ENCODE data around the gene WASF3. TPM values are rescaled to one million over a fixed set of nuclear protein-coding genes. Genes with fewer than 3 reads are reported as not detected.

WASF3 gene
- total and polyA plus RNA-seq, 2 experiments from 2014 or later = 9.9 to 20.7 TPM

- TF ChIP-seq ZNF462 (CRISPR knock-in tag; IDR thresholded peaks at IDR 0.05) (no peak), NANOG (IDR thresholded peaks at IDR 0.05; ENCODE audit: borderline replicate concordance) (no peak), EZH2 (IDR thresholded peaks at IDR 0.05; ENCODE audit: low read depth, unreplicated experiment) (no peak), CREB1 (CRISPR knock-in tag; IDR thresholded peaks at IDR 0.05; ENCODE audit: low read depth) (no peak), EZH2phosphoT487 (IDR thresholded peaks at IDR 0.05; ENCODE audit: unreplicated experiment) (no peak)
Observed at GRCh38 chr13:26600343-26600742, 42.9 kb downstream of the WASF3 start (continued).

DNA sequence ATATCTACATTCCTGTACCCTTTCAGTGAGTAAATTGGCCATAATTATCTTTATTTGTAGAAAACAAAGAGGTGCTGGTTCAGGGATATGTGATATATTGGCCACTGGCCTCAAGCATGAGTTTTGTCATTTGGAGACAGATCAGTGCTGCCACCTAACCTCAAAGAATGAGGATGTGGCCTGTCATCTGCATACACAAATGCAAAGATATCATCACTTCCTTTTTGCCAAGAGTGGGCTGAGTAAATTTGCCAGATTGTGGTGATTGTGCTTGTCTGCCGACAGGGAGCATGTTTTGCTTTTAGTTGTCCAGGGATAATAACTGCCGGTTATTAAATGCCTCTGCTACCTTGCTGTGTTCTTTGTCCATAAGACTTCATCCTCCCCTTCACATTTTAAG is 44.2 kb downstream of the WASF3 start:
- Histone ChIP-seq H3K27me3 (ENCODE audit: insufficient read depth) (no peaks in the 10 kb centered on the region), H4K20me1 (replicated peaks; ENCODE audit: insufficient read depth) (peaks cover 6% of the 10 kb centered on the region; the same call in 1 of the 2 replicates), H3F3A (replicated peaks; ENCODE audit: low read depth) (no peaks in the 10 kb centered on the region), H2AFZ (no peak overlapping the region), H3K4me1 (ENCODE audit: insufficient read depth) (peaks cover 1% of the 10 kb centered on the region; the same call in 1 of the 2 replicates), H3K27ac (ENCODE audit: low read depth) (no peak overlapping the region), H3K36me3 (ENCODE audit: insufficient read depth) (no peaks in the 10 kb centered on the region), H3K4me3 (no peak overlapping the region), H3K9me2 (ENCODE audit: insufficient read depth) (no peaks in the 10 kb centered on the region), H3K4me2 (no peak overlapping the region), H3K79me2 (replicated peaks; ENCODE audit: insufficient read depth) (peaks cover 66% of the 10 kb centered on the region)
- H3K36me3 Mint-ChIP-seq (ENCODE audit: low read depth) = peaks cover 6% of the 10 kb centered on the region; the same call in 2 of the 3 replicates
- ATAC-seq (no peak), DNase-seq (ENCODE audit: low spot score) (no peak)
- H3K4me1 Mint-ChIP-seq = peaks cover 45% of the 10 kb centered on the region
- H3K4me3 Mint-ChIP-seq = no peak overlapping the region
- TF ChIP-seq EZH2 (IDR thresholded peaks at IDR 0.05; ENCODE audit: low read depth, unreplicated experiment) (no peak), ZNF331 (CRISPR knock-in tag; IDR thresholded peaks at IDR 0.05; ENCODE audit: low read depth) (no peak), CTCF (conservative IDR thresholded peaks at IDR 0.05; ENCODE audit: low read depth in 2 of 2) (peak in 1 of 2 experiments; percentile 41; a peak in 2 of 4 replicates), ZNF114 (CRISPR knock-in tag; IDR thresholded peaks at IDR 0.05) (no peak), NANOG (IDR thresholded peaks at IDR 0.05; ENCODE audit: borderline replicate concordance) (no peak)
- TF ChIP-seq, protein P1, sequence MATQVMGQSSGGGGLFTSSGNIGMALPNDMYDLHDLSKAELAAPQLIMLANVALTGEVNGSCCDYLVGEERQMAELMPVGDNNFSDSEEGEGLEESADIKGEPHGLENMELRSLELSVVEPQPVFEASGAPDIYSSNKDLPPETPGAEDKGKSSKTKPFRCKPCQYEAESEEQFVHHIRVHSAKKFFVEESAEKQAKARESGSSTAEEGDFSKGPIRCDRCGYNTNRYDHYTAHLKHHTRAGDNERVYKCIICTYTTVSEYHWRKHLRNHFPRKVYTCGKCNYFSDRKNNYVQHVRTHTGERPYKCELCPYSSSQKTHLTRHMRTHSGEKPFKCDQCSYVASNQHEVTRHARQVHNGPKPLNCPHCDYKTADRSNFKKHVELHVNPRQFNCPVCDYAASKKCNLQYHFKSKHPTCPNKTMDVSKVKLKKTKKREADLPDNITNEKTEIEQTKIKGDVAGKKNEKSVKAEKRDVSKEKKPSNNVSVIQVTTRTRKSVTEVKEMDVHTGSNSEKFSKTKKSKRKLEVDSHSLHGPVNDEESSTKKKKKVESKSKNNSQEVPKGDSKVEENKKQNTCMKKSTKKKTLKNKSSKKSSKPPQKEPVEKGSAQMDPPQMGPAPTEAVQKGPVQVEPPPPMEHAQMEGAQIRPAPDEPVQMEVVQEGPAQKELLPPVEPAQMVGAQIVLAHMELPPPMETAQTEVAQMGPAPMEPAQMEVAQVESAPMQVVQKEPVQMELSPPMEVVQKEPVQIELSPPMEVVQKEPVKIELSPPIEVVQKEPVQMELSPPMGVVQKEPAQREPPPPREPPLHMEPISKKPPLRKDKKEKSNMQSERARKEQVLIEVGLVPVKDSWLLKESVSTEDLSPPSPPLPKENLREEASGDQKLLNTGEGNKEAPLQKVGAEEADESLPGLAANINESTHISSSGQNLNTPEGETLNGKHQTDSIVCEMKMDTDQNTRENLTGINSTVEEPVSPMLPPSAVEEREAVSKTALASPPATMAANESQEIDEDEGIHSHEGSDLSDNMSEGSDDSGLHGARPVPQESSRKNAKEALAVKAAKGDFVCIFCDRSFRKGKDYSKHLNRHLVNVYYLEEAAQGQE (IDR thresholded peaks at IDR 0.05; ENCODE audit: unreplicated experiment) = no peak
- H3K9me3 Mint-ChIP-seq = peaks cover 4% of the 10 kb centered on the region; the same call in 2 of the 3 replicates
- no peaks in the 10 kb centered on the region for H3K27me3 Mint-ChIP-seq (ENCODE audit: insufficient read depth, low read depth, poor library complexity)
- no peak overlapping the region for H3K27ac Mint-ChIP-seq

All from GM23338 (cell line).